ENCODE data around the gene SAA1. TPM values are rescaled to one million over a fixed set of nuclear protein-coding genes. Genes with fewer than 3 reads are reported as not detected.
A peak's percentile ranks its signal among the peaks of the same experiment; 100 is the strongest.

SAA1 gene
- total and polyA plus RNA-seq, 5 experiments from 2014 or later = not detected

DNA sequence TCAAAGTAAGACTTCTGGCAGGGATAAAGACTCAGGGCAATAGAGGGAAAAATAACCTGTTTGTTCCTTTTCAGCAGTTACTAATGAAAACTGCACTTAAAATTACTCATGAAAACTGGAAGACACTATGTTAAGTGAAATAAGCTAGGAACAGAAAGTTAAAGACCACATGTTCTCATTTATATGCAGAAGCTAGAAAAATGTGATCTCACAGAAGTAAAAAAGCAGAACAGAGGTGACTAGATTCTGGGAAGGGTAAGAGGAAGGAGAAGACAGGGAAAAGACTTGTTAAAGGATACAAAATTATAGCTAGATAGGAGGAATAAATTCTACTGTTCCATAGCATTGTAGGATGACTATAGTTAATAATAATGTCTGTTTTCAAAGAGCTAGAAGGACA lies 33.7 kb downstream of the SAA1 start:
- no peaks in the 10 kb centered on the region for H3K9me3 Mint-ChIP-seq
- H3K4me1 Mint-ChIP-seq = no peaks in the 10 kb centered on the region
- peaks cover 23 to 89% (median 47%) of the 10 kb centered on the region in 3 donors for H3K36me3 Mint-ChIP-seq
- peak overlapping the region in 3 of 10 donors; percentile 4 to 39 (median 5) for H3K27ac Mint-ChIP-seq
- ATAC-seq (no peak), DNase-seq (no peak)
- POLR2A ChIA-PET = interaction anchor here (0.6 to 1.4 kb wide), 2 partner anchors 16 to 81 kb away, joined by 4 to 6 read pairs; no protein-coding TSS in a partner anchor
- no peaks in the 10 kb centered on the region for H3K27me3 Mint-ChIP-seq
- H3K4me3 Mint-ChIP-seq = no peak overlapping the region

DNA sequence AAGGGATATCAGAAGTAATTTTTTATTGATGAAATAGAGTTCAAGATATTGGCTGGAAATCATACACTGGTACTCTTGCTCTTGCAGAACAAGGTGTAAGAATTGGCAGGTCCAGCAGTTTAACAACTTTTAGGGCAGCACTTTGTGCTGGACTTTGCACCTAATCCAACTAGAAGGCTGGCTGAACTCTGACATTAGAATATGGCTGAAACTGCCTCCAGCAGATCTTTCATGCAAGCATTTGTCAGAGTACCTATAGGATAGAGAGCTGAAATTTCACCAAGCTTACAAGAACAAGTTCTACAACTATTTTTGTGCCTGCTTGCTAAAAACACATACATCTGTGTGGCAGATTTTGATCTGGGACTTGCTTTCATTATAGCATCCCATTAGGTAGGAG lies 38.7 kb downstream of the SAA1 start:
- no peaks in the 10 kb centered on the region for H3K4me1 Mint-ChIP-seq
- peaks cover 2 to 88% (median 30%) of the 10 kb centered on the region in 3 donors for H3K36me3 Mint-ChIP-seq
- H3K27me3 Mint-ChIP-seq = no peaks in the 10 kb centered on the region
- no peaks in the 10 kb centered on the region for H3K9me3 Mint-ChIP-seq
- ATAC-seq = no peak
- DNase-seq = no peak
- no peak overlapping the region for H3K4me3 Mint-ChIP-seq
- POLR2A ChIA-PET = no interaction called here
- H3K27ac Mint-ChIP-seq = no peak overlapping the region

DNA sequence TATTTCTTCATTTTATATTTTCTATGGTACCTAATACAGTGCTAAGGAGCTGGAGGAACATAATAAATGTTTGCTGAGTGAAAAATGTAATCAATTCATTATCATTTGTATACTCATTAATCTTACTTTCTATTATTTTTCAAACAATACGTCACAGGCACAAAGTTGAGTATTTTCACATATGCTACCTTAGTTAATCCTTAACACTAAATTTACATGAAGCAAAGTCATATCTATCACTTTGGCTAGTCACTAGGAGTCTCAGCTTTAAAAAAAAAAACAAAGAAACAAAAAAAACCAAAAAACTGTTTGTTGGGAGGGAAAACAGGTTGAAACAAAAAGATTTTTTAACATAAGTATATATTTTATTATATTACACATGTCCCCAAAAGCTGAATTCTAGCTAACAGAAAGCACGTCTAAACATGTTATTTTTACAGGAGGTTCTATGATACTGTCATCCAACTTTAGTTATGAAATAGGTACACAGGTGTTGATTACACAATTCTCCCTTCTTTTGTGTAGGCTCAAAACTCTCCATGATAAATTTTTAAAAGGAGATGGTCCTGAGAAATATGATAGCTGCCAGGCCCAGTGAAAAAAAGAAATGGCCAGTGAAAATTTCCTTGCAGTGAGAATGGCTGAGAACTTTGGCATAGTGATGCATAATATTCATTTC lies 41.5 kb downstream of the SAA1 start:
- no peak for ATAC-seq
- Mint-ChIP-seq H3K27ac (no peak overlapping the region), H3K9me3 (no peaks in the 10 kb centered on the region), H3K4me1 (peaks cover 0 to 11% (median 2%) of the 10 kb centered on the region in 4 donors), H3K4me3 (no peak overlapping the region), H3K36me3 (peaks cover 0 to 86% (median 28%) of the 10 kb centered on the region in 3 donors), H3K27me3 (no peaks in the 10 kb centered on the region)
- POLR2A ChIA-PET = no interaction called here
- DNase-seq = no peak

DNA sequence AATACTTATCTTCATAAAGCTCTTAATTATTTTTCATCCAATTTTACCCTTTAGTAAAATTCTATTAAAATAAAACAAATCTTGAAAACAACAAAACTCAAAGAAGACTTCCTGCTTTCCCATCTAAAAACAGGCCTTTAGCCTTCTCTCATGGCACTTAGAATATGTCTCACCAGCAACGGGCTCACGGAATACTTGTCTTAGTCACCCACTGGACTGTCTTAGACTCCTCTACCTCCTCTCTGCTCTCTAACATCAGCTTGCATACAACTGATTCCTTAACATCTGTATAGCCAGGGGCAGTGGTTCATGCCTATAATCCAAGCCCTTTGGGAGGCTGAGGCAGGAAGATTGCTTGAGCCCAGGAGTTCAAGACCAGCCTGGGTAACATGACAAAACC lies 42.2 kb downstream of the SAA1 start:
- DNase-seq (no peak), ATAC-seq (no peak)
- Mint-ChIP-seq H3K27ac (peak overlapping the region in 2 of 10 donors; percentile 14 to 26), H3K4me1 (peaks cover 0 to 14% (median 4%) of the 10 kb centered on the region in 4 donors), H3K27me3 (no peaks in the 10 kb centered on the region), H3K9me3 (no peaks in the 10 kb centered on the region), H3K36me3 (peaks cover 0 to 85% (median 28%) of the 10 kb centered on the region in 3 donors), H3K4me3 (no peak overlapping the region)
- POLR2A ChIA-PET = no interaction called here

DNA sequence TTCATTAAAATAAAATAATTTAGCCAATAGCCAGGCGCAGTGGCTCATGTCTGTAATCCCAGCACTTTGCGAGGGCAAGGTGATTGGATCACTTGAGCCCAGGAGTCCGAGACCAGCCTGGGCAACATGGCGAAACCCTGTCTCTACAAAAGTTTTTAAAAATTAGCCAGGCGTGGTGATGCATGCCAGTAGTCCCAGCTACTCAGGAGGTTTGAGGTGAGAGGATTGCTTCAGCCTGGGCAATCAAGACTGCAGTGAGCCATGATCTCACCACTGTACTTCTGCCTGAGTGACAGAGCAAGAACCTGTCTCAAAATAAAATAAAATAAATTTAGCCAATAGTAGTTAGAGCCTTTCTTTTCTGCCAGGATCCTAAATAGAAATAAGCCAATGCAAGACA lies 43.6 kb downstream of the SAA1 start:
- no peak for ATAC-seq
- POLR2A ChIA-PET = no interaction called here
- Mint-ChIP-seq H3K27me3 (no peaks in the 10 kb centered on the region), H3K36me3 (peaks cover 0 to 77% (median 25%) of the 10 kb centered on the region in 3 donors), H3K4me1 (peaks cover 0 to 16% (median 4%) of the 10 kb centered on the region in 4 donors), H3K27ac (peak overlapping the region in 2 of 10 donors; percentile 28 to 30), H3K9me3 (no peaks in the 10 kb centered on the region), H3K4me3 (no peak overlapping the region)
- no peak for DNase-seq

DNA sequence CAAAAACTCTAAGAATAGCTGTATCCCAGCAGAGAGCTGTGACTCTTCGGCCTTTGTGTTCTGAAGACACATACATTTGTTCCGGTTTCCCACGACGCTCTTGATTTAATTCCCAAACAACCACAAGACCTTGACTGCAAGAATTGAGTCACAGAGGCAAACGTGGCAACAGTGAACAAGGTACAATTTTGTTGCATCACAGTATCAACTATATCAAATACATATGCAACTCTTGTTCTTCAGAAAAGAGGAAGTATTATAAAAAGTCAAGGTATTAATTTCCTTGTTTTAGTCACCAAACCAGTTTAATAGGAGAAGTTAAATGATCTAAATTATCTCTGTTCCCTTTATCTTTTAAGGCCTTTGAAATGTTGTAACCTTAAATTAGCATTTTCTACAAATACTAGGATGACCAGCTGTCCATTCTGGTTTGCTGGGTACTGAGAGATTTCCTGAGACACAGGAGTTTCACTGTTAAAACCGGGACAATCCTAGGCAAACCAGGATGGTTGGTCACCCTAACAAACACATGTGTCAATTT lies 44.8 kb downstream of the SAA1 start:
- Mint-ChIP-seq H3K36me3 (peaks cover 0 to 73% (median 17%) of the 10 kb centered on the region in 3 donors), H3K4me3 (no peak overlapping the region), H3K27ac (peak overlapping the region in 2 of 10 donors; percentile 26 to 64), H3K9me3 (no peaks in the 10 kb centered on the region), H3K27me3 (no peaks in the 10 kb centered on the region), H3K4me1 (peaks cover 0 to 19% (median 6%) of the 10 kb centered on the region in 4 donors)
- ATAC-seq = no peak
- POLR2A ChIA-PET = interaction anchor here (1.2 kb wide), 1 partner anchor 10 kb away, joined by 5 read pairs; the partner anchor contains the start of gene HPS5
- DNase-seq = no peak

DNA sequence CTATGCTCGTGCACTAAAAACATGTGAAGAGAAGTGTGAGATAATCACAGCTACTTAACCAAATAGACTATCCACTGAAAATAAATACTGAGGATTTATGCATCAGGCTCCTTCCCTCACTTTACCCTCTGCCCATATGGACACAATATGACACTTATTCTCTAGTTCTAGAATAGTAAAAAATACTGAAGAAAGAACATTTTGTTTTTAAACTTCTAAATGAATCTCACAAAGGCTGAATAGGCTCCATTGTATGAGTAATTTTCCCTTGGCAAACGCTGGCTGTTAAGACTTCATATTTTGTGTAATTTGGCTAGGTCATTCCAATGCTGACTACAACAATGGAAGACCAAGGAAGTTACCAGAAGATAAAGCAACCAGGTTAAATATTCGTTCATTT lies 45.9 kb downstream of the SAA1 start:
- DNase-seq (no peak), ATAC-seq (no peak)
- Mint-ChIP-seq H3K36me3 (peaks cover 0 to 63% (median 16%) of the 10 kb centered on the region in 3 donors), H3K9me3 (no peaks in the 10 kb centered on the region), H3K4me3 (no peak overlapping the region), H3K27ac (peak overlapping the region in 4 of 10 donors; percentile 15 to 73 (median 36)), H3K4me1 (peaks cover 0 to 19% (median 6%) of the 10 kb centered on the region in 4 donors), H3K27me3 (no peaks in the 10 kb centered on the region)
- POLR2A ChIA-PET = no interaction called here

DNA sequence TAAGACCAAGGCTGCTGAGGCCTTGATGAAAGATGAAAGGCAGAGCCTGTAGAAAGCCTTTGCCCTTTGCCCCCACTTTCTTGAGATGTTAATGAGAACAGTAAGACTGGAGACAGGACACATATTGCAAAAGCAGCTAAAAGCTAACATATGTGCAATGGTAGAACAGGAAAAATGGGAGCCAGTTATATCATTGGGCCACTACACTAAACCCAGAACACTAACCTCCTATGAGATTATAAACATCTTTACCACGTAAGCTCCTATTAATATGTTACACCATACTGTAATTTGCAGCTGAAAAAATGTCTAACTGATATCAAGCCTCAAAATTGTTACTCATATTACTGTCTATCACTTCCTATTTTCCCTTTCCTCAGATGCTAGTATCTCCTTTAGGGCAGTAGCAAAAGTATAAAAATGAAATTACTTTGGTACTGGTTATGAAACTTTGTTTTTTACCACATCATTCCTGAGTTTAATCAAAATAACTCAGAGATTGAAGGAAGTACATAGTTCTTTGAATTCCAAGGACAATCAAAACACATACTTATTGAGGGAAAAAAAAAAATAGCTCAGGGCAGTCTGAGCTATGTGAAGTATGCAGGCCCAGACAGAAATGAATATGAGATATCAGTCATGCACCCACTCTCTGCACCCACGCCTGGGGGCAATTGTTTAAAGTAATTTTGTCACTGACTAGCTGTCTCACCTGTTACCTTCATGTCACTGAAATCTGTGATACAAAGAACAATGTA lies 46.8 kb downstream of the SAA1 start:
- no peaks in the 10 kb centered on the region for H3K27me3 Mint-ChIP-seq
- POLR2A ChIA-PET = no interaction called here
- H3K27ac Mint-ChIP-seq = peak overlapping the region in 1 of 10 donors; percentile 15

DNA sequence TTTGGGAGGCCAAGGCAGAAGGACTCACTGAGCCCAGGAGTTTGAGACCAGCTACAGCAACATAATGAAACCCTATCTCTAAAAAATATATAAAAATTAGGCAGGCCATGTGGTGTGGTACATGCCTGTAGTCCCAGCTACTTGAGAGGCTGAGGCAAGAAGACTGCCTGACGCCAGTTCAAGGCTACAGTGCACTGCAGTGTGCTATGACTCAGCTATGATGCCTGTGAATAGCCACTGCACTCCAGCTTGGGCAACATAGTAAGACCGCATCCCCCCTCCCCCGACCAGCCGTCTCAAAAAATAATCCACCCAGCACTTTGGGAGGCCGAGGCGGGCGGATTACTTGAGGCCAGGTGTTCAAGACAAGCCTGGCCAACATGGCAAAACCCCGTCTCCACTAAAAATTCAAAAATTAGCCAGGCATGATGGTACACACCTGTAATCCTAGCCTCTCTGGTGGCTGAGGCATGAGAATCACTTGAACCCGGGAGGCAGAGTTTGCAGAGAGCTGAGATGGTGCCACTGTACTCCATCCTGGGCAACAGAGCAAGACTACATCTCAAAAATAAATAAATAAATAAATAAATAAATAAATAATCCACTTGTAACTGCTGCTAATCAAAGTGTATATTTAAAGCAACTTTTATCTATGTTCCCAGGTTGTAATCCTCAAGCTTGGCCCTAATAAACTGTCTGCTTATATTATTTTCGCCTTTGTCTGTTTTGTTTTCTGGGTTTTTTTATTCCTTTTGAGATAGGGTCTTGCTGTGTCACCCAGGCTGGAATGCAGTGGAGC lies 48.1 kb downstream of the SAA1 start:
- H3K27me3 Mint-ChIP-seq = no peaks in the 10 kb centered on the region
- peak overlapping the region in 1 of 10 donors; percentile 36 for H3K27ac Mint-ChIP-seq
- DNase-seq = no peak
- no peaks in the 10 kb centered on the region for H3K9me3 Mint-ChIP-seq
- peaks cover 0 to 51% (median 15%) of the 10 kb centered on the region in 3 donors for H3K36me3 Mint-ChIP-seq
- H3K4me3 Mint-ChIP-seq = no peak overlapping the region
- ATAC-seq = no peak
- POLR2A ChIA-PET = no interaction called here
- peaks cover 8 to 36% (median 17%) of the 10 kb centered on the region in 4 donors for H3K4me1 Mint-ChIP-seq

More for the DNA sequence above, 46.8 kb downstream of the SAA1 start:
- peaks cover 2 to 23% (median 7%) of the 10 kb centered on the region in 4 donors for H3K4me1 Mint-ChIP-seq
- H3K9me3 Mint-ChIP-seq = no peaks in the 10 kb centered on the region
- no peak for ATAC-seq
- H3K4me3 Mint-ChIP-seq = no peak overlapping the region
- peaks cover 0 to 64% (median 18%) of the 10 kb centered on the region in 3 donors for H3K36me3 Mint-ChIP-seq
- no peak for DNase-seq

DNA sequence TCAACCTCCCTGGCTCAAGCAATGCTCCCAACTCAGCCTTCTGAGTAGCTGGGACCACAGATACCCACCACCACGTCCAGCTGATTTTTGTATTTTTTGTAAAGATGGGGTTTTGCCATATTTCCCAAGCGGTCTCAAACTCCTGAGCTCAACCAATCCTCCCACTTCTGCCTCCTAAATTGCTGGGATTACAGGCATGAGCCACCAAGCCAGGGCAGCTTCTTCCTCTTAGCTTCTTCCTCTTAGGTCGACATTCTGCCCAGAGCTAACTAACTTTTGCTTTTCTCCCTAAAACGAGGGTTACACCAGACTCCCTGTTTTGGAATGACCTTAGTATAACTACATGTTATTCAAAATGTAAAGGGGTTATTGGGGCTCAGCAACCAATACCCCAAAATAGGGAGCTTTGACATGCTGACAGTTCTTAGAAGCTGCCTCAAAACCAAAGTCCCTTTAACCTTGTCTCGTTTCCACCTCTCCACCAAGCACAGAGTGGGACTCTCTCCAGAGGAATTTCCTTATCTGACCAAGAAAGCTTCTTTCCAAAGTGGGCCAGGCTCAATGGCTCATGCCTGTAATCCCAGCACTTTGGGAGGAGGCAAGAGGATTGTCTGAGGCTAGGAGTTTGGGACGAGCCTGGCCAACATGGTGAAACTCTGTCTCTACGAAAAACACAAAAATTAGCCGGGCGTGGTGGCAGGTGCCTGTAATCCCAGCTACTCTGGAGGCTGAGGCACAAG lies 48.9 kb downstream of the SAA1 start:
- Mint-ChIP-seq H3K36me3 (peaks cover 0 to 46% (median 15%) of the 10 kb centered on the region in 3 donors), H3K4me3 (no peak overlapping the region), H3K27me3 (no peaks in the 10 kb centered on the region), H3K27ac (peak overlapping the region in 3 of 10 donors; percentile 18 to 53 (median 36)), H3K4me1 (peaks cover 14 to 44% (median 25%) of the 10 kb centered on the region in 4 donors), H3K9me3 (no peaks in the 10 kb centered on the region)
- POLR2A ChIA-PET = interaction anchor here (1.4 kb wide), 1 partner anchor 15 kb away, joined by 4 read pairs; no protein-coding TSS in a partner anchor
- ATAC-seq (no peak), DNase-seq (no peak)

DNA sequence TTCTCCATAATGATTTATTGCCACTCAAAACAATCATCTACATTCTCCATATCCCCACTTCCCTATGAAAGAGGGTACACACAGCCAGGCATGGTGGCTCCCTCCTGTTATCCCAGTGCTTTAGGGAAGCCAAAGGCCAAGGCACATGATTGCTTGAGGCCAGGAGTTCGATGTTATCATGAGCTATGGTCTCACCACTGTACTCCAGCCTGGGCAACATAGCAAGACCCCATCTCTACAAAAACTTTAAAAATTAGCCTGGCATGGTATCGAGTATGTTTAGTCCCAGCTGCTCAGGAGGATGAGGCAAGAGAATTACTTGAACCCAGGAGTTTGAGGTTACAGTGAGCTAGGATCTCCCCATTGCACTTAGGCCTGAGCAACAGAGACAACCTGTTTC lies 49.8 kb downstream of the SAA1 start:
- no peaks in the 10 kb centered on the region for H3K27me3 Mint-ChIP-seq
- no peak overlapping the region for H3K4me3 Mint-ChIP-seq
- H3K27ac Mint-ChIP-seq = peak overlapping the region in 1 of 10 donors; percentile 53
- POLR2A ChIA-PET = interaction anchor here (1.4 kb wide), 1 partner anchor 16 kb away, joined by 4 read pairs; no protein-coding TSS in a partner anchor
- ATAC-seq (no peak), DNase-seq (no peak)
- H3K36me3 Mint-ChIP-seq = peaks cover 0 to 36% (median 9%) of the 10 kb centered on the region in 3 donors
- no peaks in the 10 kb centered on the region for H3K9me3 Mint-ChIP-seq
- H3K4me1 Mint-ChIP-seq = peaks cover 16 to 47% (median 33%) of the 10 kb centered on the region in 4 donors
